GM13976 (cell line): Measurements from ENCODE around the gene MYO7B.

Source experiments
- DNase-seq: peaks from one replicate; pipeline ENCODE4 v3.0.0; 2012; ENCODE audit warnings: low spot score
- CTCF ChIP-seq: IDR thresholded peaks from 2 replicates; pipeline ENCODE4 v1.5.1; 2012; ENCODE audit warnings: borderline replicate concordance, mild to moderate bottlenecking; ENCODE audit not compliant: insufficient read depth; ENCODE audit errors: extremely low read depth, missing control alignments, control extremely low read depth
- in situ Hi-C: fragments of 300-500 bp; cut with MboI; formaldehyde crosslinking; loops from one replicate; pipeline ENCODE4 v1.12.0; 2022; ENCODE audit warnings: low sequenced_read_pairs, mixed read lengths, inconsistent platforms; ENCODE audit not compliant: unreplicated experiment

Gene MYO7B

GRCh38 chr2:127623388-127624319 is 88.2 kb downstream of the MYO7B start:
- no peak for TF ChIP-seq CTCF
- DNase-seq, result no peak
- in situ Hi-C loops, result no loop called here

GRCh38 chr2:127624320-127624755 is 88.9 kb downstream of the MYO7B start:
- in situ Hi-C loops, result no loop called here
- no peak for DNase-seq
- TF ChIP-seq CTCF, result no peak

GRCh38 chr2:127624756-127625571 is 89.5 kb downstream of the MYO7B start:
- in situ Hi-C loops, result no loop called here
- no peak for TF ChIP-seq CTCF
- no peak for DNase-seq

GRCh38 chr2:127625572-127625951 is 90.1 kb downstream of the MYO7B start:
- in situ Hi-C loops, result no loop called here
- no peak for DNase-seq
- TF ChIP-seq CTCF, result no peak

GRCh38 chr2:127626175-127626574 is 90.7 kb downstream of the MYO7B start:
- DNase-seq, result no peak
- TF ChIP-seq CTCF, result no peak
- in situ Hi-C loops, result no loop called here

GRCh38 chr2:127626917-127627739 is 91.6 kb downstream of the MYO7B start:
- no peak for DNase-seq
- in situ Hi-C loops, result no loop called here
- no peak for TF ChIP-seq CTCF
